HT-29 (cell line): ENCODE results near the gene TVP23A. TPM values are rescaled to one million over a fixed set of nuclear protein-coding genes. Genes with fewer than 3 reads are reported as not detected.
A peak's percentile ranks its signal among the peaks of the same experiment; 100 is the strongest.
"Not testable (repeated sequence)": the region's sequence is repeated elsewhere in the genome, so short reads cannot be mapped to it uniquely, and the experiment has no call there.

Experiments
- DNase-seq: peaks from one replicate; pipeline ENCODE4 v3.0.0-alpha.2; 2015; ENCODE audit warnings: low spot score
- total RNA-seq: library from RNA; depleted of rRNA; stranded (reverse); fragments of >200 nt; shearing (Covaris generic); gene quantifications from 2 replicates; pipeline ENCODE4 v1.2.3, GENCODE V29; 2014

TVP23A gene
- total RNA-seq, 1 experiment from 2014 or later = not detected

DNA sequence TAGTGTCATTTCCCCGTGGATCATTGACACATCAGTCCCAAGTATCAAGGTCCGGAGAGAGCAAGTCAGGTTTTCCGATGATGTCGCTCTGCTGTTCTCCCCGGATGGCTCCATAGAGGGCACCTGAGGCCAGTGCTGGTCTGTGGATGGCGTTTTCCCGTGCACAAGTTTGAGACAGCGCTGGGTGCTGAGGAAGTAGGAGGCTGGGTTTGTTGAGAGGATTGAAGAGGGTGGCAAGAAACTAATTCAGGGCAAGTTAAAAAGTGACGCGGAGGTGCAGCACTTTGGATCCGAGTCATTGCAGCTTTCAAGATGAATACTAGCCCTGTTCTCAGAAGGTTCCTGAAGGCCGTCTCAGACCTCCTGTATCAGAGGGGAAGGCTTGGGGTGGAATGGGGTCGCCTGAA, 67.3 kb downstream of the TVP23A start:
- no peak for DNase-seq

DNA sequence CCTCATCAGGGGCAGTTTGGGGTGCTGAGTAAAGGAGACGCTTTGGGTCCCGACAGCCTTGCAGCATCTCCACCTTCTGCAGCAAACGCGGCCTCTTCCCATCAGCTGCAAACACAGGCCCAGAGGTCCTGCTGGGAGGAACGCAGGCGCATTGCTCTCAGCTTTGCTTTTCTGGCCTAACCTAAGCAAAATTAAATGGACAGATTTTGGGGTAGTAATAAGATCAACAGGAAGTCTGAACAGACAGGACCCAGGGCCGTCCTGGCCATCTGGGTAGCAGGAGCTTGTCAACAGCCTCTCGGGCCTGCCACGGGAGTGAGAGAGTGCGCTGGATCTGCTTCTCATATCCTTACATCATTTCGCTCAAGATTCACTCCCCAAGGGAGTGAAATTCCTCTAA, 67.8 kb downstream of the TVP23A start:
- DNase-seq = no peak

GRCh38 chr16:10745841-10746240, 72.8 kb downstream of the TVP23A start:
- DNase-seq = no peak

DNA sequence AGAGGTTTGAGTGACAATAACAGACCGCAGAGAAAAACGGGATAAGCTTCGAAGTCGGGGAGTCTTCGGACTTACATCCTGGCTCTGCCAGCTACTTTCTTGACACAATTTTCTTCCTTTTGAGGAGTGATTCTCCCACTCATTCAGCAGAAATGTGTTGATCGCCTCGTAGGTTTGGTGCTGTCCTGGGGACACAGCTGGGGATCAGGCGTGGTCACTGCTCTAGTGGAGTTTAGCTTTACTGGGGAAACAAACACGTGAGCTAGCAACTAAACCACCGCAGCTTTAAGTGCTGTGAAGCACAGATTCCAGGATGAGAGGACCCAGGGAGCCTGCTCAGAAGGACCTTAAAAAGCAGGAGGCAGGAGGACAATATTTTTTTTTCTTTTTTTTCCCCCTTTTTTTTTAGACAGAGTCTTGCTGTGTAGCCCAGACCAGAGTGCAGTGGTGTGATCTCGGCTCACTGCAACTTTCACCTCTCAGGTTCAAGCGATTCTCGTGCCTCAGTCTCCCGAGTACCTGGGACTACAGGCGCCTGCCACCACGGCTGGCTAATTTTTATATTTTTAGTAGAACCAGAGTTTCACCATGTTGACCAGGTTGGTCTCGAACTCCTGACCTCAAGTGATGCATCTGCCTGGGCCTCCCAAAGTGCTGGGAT, 74.1 kb downstream of the TVP23A start:
- no peak for DNase-seq

DNA sequence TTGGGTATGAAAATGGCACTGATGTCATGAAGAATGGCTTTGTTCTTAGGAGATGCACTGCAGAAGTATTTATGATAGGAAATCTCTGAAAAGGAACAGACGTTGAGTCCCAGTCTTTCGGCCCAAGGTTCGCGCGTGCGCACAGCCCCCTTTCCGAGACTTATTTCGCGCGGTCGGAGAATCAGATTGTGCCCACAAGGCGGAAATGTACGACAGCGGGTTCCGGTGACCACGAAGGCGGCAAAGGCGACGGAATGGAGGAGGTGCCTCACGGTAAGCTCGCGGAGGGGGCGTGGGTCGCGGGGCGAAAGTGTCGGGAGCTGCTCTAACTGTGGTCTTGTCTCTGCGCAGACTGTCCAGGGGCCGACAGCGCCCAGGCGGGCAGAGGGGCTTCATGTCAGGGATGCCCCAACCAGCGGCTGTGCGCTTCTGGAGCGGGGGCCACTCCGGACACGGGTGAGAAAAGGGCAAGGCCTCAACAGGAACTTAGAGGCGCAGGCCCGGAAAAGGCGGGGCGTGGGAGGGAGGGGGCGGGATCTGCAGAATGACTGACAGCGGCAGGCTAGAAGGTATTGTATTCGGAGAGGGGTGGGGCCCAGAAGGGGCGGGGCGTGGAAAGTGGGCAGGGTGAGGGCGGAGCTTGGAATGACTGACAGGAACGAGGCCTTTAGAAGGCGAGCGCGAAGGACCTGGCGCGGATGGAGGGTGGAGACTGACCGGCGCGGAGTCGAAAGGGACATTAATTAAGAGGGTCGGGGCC, 74.8 kb downstream of the TVP23A start, which contains the start of gene NUBP1:
NUBP1 (plus strand) TSS at position 233 of the 760 bp plus-strand sequence; CDS start at position 255, 22 bp downstream.
- DNase-seq = peak; percentile 98

GRCh38 chr16:10743227-10743609, 75.4 kb downstream of the TVP23A start:
- DNase-seq = no peak

GRCh38 chr16:10741844-10742243, 76.8 kb downstream of the TVP23A start:
- DNase-seq = no peak

- DNase-seq = not testable (repeated sequence)
Measured at GRCh38 chr16:10741249-10741648, 77.3 kb downstream of the TVP23A start.

DNA sequence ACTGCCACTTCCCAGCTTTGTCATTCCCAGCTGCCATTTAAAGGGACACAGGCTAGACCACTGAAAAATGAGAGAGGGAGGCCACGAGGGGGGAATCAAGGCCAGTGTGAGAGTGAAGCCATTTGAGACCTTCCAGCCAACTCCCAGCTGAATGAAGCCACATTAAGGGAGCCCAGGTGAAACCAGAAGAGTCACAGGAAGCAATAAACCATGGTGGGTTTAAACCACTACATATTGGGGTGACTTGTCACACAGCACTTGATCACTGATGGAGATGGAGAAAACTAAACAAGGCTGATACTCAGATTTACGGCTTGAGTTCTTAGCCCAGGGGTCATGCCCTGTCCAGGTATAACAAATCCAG, 77.8 kb downstream of the TVP23A start:
- DNase-seq = no peak

DNA sequence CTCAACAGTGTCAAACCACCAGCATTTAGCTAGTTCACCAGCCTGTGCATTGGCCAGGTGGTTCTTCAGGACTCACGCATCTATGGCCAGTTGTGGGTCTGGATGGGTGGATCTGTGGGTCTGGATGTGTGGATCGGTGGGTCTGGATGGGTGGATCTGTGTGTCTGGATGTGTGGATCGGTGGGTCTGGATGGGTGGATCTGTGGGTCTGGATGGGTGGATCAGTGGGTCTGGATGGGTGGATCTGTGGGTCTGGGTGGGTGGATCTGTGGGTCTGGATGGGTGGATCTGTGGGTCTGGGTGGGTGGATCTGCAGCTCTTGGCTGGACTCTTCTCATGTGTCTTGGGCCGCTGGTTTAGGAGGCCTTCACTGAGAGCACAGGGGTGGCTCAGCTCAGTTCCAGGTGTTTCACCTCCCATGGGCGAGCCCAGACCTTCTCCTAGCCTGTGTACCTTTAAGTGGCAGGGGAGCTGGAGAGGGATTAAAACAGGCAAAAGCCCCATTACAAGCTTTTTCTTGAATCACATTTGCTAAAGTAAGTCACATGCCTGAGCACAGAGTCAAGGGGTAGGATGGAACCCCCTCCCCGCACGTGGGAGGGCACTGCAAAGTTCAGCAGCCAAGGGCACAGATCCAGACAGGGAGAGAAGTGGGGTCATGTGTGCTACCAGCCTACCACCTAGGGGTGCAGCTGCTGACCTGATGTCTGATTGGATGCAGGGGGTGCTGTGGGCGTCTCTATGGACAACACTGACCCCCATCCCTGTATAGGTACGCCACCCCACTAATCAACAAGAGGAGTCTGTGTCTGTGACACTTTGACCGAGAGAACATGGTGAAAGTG, 78.4 kb downstream of the TVP23A start:
- DNase-seq = no peak

GRCh38 chr16:10738231-10739077, 80.1 kb downstream of the TVP23A start:
- peak; percentile 66 for DNase-seq

DNA sequence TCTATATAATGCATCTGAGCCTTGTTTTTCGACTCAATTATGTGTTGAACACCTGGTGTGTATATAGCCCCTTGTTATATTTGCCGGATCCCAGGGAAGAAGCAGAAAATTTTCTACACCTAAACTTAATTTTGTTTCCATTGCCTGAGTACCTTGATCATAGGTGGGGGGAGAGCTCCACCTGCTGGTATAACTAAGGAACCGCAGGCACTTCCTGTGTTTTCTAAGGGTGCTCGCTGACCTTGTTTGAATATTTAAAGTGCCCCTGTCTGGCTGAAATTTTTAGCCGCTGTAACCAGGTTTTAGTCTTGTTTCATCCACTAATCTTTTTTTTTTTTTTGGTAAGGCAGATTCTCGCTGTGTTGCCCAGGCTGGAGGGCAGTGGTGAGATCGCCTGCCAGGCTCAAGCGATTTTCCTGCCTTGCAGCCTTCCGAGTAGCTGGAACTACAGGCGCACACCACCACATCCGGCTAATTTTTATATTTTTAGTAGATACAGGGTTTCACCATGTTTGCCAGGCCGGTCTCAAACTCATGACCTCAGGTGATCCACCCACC, 81.4 kb downstream of the TVP23A start:
- DNase-seq = peak; percentile 84

DNA sequence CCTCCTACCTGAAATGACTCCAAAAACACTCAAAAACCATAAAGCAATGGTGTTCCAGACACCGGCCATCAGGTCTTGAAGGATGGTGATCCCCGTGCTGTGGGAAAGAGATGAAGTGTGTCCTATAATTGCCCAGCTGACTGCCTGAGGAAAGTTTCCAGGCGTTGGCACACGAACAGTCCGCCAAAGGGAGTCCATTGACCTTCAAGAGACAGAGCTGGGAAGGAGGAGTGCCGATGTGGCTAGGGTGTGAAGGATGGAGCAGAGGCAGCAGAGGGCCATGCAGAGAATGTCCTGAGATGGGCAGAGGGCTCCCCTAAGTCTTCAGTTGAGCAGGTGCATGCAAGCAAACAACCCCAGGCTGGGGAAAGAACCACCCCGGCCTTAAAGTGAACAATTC, 86.8 kb downstream of the TVP23A start:
- DNase-seq = no peak

- DNase-seq = peak; percentile 70
Measured at GRCh38 chr16:10729104-10730048, 89.2 kb downstream of the TVP23A start.

GRCh38 chr16:10728003-10728887, 90.3 kb downstream of the TVP23A start:
- no peak for DNase-seq
